SIG-M5 treated with dmso at 0.1 percent for 504 hours (cell line): Measurements from ENCODE around the gene FAM9C.
A peak's percentile ranks its signal among the peaks of the same experiment; 100 is the strongest.
"Not testable (repeated sequence)": the region's sequence is repeated elsewhere in the genome, so short reads cannot be mapped to it uniquely, and the experiment has no call there.

Experiments used
- DNase-seq: peaks from one replicate; lab custom pipeline; 2025; ENCODE audit not compliant: unreplicated experiment; lab: John Stamatoyannopoulos, UW

Gene FAM9C

GRCh38 chrX:13044441-13044840 lies at the start of gene FAM9C:
Gene FAM9C (minus strand): TSS chrX:13044620. CDS start chrX:13043789, 831 bp downstream.
- DNase-seq = no peak

DNA sequence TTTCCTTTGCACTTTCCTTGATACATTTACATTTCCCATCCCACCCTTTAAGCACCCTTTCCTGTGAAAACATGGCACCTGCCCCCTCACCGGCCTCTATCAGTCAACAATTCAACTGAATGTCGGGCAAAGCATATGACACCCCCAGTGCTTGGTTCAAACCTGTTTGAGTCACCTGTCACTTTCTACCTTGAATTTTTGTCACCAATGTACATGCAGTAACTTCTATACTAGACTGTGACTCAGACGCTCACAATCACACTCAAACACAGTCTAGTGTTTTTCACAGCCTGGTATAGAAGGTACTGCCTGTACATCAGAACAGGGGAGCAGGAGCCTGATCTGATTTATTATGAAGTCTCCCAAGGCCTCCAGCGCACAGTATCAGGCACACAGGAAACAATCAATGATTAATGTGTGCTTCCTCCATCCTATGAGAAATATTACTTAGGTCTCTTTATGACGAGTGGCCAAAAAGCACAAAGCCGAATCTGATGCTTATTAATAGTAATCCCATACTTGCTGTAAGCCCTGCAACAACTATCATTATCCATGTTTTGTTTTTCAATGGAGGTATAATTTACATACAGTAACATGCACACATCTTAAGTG lies 49.2 kb upstream of the FAM9C start:
- DNase-seq = no peak

DNA sequence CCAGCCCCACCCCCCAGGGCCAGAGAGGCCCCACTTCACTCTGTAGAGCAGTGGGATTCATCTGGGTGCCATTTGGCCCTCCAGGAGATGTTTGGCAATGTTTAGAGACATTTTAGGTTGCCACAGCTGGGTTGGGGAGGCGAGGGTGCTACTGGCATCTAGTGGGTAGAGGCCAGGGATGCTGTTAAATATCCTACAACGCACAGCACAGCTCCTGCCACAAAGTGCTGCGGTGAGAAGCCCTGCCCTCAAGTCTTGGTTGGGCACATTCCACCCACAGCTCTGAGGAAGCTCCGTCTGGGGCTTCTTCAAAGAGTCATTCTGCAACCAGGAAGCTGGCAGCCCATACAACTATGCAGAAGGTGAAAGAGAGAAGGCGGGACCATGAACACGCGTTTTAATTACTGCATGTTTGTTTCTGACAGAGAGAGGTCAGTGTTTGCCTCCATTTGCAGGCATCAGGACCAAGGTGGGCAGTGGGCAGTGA lies 48.1 kb upstream of the FAM9C start:
- peak; percentile 86 for DNase-seq

DNA sequence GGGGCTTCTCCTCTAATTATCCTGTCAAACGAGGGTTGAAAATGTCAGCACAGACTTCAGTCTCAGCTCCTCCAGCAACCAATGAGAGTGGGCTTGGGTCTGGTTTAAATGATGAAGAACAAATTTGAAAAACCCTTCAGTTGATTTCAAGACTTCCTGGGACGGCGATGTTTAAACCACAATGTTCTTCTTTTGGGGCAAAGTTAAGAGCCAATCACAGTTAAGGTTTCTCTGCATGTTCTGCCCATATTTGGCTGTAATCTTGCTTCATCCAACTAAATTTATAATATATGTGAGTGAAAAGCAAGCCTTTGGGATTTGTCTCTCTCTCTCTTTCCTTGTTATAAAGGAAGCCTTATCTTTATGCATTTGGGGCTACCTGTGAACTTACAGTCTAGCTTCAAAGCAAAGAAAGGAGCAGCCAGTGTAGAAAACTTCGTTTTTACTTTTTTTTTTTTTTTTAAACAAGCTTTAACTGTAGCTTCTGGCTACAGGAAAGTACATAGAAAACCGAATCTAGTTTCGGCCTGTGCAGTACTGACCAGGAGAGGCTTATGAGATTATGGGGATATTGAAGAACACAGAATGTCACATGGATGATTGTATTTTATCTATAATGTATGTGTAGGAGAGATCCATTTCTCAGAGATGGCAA lies 46.8 kb upstream of the FAM9C start:
- peak; percentile 93 for DNase-seq

GRCh38 chrX:13090339-13091110 lies 46.1 kb upstream of the FAM9C start:
- peak; percentile 72 for DNase-seq

DNA sequence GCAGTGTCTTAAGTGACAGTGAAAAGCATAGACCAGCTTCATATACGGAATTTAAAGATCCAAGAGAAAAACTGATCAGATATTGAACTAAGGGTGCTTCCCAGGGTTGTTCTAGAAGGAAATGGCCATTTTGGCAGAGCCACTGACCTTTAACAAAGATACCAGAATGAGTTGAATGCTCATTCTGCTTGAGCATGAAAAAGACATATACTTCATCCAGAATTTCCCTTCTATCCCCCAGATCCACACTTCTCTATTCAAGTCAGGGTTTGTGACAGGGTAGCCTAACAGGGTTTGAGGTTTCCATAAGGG lies 45.6 kb upstream of the FAM9C start:
- DNase-seq = no peak

DNA sequence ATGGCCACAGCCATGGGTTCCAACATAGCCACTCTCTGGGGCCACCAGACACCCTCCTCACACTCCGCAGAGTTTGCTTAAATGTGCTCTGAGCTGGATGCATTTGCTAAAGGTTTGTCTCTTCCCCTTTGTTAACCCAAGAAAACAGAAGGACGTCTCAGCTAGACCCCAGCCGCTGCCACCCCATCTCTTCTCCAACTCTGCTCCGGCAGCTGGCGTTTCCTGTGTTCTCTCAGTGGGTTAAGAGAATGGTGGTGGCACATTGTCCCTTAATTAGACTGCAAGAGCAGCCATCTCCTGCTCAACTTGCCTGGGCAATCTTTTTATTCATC lies 43.7 kb upstream of the FAM9C start:
- peak; percentile 42 for DNase-seq

DNA sequence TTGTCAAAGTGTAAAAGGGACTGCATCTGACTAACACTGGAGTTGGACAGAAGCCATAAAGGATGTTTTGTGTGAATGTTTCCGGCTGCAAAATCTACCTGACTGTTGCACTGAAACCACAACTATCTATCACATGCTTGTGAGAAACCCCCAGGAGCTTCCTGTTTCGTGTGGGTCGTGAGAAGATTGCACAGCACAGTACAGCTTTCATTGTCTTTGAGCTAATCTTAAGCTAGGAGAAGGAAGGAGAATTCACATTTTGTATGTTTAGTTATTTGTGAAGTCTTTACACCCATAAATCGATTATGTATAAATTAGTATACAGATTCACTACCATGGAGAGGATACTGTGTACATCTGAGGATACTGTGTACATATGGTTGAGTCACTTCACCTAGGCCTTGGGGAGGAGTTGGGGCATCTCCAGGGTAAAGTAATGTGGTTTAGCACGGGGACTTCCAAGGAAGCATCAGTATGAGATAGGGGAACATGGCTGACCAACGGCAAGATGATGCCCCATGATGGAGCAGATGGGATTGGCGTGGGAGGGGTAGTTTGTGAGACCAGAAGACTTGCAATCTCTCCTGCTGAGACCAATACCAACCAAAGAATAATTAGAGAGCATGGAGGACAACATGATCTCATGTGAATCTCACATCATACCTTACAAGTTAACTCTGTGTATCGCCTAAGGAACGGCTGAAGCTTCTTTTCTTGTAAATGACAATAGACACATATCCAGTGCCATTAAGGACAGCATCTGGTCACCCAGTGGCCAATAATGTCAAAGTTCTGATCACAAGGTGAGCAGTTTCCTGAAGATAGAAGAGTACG lies 43.1 kb upstream of the FAM9C start:
- DNase-seq = peak; percentile 90

DNA sequence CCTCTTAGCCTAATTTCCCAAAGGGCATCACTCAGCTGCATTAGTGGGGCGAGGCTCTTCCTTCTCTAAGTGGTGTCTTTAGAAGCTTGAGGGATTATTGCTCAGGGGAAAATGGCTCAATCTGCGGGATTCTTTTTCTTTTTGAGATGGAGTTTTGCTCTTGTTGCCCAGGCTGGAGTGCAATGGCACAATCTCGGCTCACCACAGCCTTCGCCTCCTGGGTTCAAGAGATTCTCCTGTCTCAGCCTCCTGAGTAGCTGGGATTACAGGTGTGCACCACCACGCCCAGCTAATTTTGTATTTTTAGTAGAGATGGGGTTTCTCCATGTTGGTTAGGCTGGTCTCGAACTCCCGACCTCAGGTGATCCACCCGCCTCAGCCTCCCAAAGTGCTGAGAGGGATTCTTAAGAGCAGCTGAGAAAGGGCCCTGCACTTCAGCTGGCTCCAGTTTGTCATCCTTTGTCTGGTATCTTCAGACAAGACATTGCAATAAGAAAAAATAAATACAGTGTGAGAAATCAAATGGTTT lies 42.4 kb upstream of the FAM9C start:
- DNase-seq = not testable (repeated sequence)

DNA sequence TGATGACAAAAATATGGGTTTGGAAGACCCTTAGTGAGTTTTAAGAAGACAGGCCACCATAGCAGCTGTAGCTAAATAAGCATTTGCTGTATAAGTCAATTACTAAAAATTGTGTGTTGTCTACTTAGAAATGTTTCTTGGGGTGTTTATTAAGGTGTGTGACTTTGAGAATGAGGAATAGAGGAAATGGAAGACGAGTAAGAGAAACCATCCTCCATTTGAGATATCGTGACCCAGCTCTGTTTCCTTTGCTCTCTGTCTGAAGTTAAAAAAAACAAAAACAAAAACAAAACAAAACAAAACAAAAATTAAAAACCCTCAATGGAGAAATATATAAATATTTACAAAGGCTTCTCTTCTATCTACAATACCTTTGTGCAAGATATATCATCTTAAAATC lies 41.7 kb upstream of the FAM9C start:
- no peak for DNase-seq

DNA sequence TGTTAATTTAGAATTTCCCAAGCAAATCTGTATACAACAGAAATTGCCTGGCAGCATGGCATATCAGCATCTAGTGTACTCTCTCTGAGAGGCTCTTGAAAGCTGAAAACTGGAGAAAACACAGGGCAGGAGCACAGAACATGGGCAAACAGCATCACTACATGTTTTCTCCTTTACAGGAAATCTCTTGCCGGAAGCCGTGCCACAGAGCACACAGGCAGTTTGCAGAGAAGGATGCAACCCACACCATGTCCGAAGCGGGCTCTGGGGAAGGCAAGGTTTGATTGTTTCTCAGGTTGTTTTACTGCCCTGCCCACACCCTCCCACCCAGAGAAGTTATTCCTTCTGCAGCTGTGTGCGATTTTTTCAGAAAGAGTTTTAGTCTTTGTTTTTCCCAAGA lies 41.1 kb upstream of the FAM9C start:
- peak; percentile 25 for DNase-seq

GRCh38 chrX:13084611-13085010 lies 40.2 kb upstream of the FAM9C start:
- DNase-seq = no peak

- not testable (repeated sequence) for DNase-seq
Observed at GRCh38 chrX:13083755-13084326, 39.4 kb upstream of the FAM9C start.

DNA sequence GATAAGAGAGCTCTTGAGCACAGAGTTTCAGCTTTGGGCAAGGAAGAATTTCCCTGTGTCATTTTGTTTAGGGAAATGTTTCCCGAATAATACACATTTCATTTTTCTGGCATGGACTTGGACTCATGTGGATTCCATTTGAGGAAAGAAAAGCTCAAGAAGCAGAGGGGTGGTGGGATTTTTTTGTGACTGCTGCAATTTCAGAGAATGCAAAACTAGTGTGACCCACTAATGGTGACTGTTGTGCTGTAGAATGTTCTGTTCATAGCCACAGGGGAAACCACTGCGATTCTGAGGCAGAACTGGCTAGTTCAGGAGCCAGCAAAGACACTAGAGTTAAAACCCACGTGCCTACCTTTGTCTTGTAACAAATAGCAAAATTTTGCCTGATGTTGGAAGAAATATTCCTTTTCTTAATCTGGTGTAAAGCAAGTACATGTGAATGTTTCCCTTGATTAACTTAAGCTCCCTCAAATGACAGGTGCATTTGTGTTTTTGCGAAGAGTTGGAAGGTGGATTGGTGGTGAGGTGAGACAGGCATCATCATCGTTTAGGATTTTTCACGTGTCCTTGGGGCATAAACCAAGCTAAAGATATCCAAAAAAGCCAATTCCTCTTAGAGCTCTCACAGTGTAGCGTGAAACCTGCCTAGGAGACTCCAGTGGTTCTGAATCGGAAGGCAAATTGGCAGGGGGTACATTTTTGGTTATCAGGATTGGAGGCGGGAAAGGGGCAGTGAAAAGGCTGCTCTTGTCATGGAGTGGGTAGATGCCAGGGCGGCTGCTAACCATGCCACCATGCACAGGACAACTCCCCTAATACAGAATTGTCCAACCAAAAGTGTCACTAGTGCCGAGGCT lies 38.0 kb upstream of the FAM9C start:
- DNase-seq = no peak

DNA sequence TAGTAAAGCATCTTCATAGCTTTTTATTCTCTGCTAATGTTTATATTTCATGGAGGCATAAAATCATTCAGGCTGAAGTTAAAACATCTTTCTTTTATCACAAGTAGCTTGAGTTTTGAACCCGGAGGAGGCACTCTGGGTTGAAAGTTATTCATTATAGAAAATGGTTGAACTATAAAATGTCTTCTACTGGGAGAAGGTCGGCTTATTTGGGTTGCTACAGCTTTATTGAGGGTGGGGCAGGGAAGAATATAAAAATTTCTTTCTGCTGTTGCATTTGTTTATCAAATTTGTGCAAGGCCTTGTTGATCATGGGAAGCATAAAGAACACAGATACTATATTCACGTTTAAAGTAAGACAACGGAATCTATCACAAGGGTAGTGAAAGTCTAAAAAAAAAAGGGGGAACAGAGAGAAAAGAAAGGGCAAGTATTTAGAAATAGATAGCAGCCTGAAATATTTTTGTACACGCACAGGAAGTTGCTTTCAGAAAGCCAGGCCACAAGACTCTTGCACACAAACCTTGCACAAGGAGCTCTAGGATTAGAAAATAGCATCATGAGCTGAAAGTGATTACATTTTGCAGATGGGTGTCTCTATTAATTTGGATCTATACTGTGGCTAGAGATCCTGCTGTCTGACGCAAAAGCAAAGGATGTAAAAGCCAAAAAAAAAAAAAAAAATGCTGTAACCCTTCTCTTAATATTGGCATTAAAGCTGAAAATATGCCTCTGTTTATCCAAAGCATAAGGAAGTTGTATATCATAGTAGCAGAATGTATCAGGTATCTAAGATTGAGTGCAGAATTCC lies 37.2 kb upstream of the FAM9C start:
- DNase-seq = peak; percentile 94

GRCh38 chrX:13080128-13080795 lies 35.8 kb upstream of the FAM9C start:
- no peak for DNase-seq

GRCh38 chrX:13078739-13079444 lies 34.5 kb upstream of the FAM9C start:
- DNase-seq = peak; percentile 63

GRCh38 chrX:13077168-13077567 lies 32.7 kb upstream of the FAM9C start:
- DNase-seq = peak; percentile 81
